Activated CD4-positive, CD25-positive, alpha-beta regulatory T cell treated with anti-CD3 and anti-CD28 coated beads, Interleukin-2, amount 50 U/mL, for 24 hours (primary cell): ENCODE data around the gene CDPF1.
A peak's percentile ranks its signal among the peaks of the same experiment; 100 is the strongest.

Source experiments
- ATAC-seq, 2 donors: fragments of 150-1000 bp; cut with Tn5 transposase; one replicate each; pipeline ENCODE4 v1.10.0; 2021; ENCODE audit warnings: mild to moderate bottlenecking in 1 of 2, moderate library complexity in 1 of 2

CDPF1 gene

DNA sequence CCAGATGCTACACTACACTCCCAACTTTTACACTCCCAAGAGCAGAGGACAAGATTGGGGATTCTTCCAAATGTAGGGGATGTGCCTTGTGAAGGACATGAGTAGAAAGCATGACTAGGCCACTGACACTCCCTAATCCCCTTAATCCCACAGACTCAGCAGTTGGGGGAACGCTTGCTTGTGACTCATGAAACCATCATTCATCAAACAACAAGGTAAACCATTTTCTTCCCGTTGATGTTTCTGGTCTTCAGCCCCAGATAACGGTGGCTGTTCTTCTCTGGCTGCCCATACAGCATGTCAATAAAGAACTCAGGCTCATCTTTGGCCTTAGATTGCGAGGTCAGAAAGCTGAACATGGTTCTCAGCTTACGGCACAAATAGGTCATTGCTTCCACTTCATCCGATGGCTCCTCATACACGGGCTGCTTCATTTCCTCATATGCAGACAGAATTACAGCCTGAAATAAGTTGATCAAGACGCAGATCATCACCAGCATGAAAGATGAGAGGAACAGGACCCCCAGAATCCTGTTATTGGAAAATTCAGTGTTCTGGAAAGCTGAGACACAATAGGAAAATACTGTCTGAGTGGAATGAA is 6.4 kb upstream of the CDPF1 start:
- no peak for ATAC-seq

DNA sequence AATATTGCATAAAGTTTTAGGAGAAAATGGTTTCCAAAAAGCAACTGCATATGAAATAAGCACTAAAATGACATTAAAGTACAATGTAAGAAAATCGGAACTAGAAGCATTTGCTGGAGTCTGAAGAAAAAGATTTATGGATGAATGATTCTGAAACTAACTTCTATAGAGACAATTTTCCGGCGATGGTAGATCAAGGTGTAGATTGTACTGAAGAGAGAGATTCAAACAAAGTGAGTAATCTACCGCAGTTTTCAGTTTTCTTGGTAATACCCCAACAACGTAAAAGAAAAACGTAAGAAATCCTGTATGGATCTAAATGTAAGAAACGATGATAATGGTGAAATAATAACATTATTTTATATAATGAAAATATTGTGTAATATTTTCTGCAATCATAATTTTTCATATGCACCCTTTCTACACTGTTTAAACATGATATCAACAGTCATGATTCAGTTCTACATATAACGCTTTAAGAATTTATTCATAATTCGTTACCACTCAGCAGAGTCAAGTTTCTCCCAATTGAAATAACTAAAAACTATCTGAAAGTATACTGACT is 1.8 kb upstream of the CDPF1 start:
- ATAC-seq: peak; percentile 27 to 37

DNA sequence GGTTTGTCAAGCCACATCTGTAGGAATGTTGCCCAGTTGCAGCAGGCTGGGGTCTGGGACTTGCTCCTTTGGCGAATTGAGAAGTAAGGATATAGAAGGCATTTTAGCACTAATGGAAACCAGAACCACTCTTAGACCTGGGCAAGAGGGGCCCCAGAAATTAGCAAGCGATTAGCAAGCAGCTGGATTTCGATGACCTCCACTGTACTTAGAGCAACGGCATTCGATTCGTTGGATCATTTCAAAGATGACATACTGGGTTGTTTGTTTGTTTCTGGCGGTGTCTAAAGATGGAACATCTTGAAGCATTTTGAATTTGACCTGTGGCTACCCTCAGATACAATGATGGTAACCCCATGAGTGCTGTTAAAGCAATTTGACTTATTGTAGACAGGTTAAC is 1.2 kb upstream of the CDPF1 start:
- no peak for ATAC-seq

DNA sequence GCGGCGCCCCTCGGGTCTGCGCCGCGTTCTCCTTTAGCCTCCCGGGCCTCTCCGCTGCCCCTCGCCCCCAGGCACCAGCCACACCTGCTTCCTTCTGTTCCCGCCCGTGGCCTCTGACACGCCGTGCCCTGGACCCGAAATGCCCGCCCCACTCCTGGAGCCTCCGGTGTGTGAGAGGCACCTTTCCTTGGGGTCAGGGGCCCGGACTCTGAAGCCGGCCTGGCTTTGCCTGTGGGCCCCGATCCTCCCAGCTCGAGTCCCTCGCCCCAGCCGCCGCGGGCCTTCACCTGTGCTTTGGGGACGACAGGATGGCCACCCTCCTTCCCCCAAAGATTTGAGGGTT is 661 bp upstream of the CDPF1 start:
- no peak for ATAC-seq

DNA sequence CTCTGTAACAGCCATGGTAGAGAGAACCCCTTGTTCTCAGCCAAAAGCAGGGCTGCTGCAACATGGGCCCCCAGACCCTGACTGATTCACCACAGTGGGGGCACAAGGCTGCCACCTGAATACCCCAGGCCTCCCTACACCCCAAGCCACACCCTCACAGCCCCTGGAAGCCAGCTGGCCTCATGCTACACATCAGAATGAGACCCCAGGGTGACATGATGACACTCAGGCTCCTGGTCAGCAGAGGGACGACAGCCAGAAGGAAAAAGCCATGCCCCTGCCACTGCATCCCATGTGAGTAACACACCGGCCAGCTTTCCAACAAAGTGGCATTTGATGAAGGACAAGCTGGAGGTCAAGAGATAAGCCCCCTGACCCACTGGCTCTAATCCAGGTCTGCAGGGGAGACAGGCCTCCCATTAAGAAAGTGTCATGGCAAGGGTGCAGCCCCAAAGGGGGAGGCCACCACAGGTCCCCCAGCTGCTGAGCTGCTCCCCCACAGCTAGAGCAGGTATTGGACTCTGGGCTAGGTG is 2.6 kb downstream of the CDPF1 start:
- no peak for ATAC-seq

DNA sequence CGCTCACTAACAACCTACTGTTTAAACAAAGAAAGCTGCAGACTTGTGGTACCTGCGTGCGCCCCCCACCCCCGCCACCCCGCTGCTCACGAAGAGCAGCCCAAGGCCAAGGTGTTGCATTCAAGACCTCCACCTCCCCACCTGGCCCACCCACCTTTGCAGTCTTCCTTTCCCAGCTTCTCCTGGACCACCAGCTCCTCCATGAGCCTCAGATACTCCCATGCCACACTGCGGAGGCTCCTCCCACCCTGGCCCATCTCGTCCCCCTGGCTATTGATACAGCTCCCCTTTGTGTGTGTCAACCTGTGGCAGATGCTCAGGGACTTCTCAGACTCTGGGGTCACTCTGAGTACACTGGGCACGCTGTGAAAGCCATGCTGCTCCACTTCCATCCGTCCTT is 3.9 kb downstream of the CDPF1 start:
- ATAC-seq: no peak

DNA sequence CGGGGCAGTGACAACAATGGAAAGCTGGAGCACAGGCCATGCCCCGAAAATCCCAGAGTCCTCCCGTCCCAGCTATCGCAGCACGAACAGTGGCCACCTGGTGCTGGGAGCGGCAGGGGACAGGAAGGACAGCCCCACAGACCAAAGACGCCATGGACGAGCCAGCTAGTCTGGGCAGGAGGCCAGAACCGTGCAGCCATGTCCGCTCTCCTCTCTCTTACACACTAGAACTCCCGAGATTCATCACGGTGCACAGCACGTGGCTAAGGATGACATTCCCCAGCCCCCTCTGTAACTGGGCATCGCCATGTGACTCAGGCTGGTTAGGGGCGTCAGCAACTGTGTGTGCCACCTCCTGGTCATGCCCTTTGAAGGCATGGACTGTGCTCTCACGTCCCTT is 4.6 kb downstream of the CDPF1 start:
- no peak for ATAC-seq

DNA sequence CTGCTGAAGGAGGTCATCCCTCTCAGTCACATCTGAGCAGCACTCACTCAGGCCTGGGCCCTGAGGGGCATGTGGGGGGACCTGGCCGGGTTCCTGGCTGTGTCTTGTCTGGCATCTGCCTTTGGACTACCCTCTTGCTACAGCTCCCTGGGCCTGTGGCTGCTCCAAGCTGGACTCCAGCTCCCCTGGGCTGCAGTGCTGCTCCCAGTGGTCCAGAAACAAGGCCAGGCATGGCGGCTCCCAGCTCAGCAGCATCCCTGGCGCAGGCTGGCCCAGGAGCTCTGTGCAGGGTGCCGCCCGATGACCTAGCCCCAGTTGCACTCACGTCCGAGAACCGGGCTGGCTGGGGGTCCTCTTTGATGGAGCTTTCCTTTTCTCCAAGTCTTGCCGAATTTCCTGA is 5.3 kb downstream of the CDPF1 start:
- ATAC-seq: no peak

DNA sequence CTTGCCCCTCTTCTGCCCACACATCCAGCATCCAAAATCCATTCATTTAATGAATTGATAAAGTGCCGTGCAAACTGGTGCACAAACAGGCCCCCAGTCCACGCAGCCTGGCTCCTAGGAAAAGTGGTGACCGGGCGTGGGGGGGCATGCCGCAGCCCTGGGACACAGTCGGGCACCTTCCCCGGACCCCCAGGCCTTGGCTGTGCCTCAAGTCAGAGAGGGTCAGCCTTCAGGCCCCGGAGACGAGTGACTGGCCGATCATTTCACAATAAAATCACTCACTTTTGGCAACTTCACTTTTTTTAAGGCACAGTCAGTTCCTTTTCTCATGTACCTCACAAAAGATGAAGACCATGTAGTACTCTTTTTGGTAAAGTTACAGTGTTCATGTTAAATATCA is 8.0 kb downstream of the CDPF1 start:
- no peak for ATAC-seq

DNA sequence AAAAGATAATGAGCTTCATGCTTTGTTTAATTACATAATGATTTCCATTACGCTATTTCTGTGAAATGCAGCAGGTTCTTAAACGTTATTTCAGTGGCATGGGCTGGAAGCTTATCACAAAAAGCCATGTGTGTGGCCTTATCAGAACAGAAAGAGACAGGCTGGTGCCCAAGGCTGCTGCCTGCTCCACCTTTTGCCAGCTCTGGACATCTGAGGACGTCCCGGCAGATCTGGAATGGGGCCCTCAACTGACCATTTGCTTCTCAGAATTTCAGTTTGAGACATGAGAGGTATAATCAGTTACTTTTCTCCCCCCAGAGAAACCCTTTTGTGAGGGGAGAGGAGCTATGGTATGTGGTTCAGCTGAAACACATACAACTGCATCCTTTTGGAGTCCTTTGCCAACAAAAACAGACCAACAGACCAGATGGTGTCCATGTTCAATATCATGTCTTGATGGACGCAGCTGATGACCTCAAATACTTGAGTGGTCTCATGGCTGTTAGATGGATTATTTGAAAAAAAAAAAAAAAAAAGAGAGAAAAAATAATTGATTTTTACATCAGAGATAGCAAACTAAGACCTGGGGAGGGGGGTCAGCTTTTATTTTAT is 8.6 kb downstream of the CDPF1 start:
- ATAC-seq: no peak

DNA sequence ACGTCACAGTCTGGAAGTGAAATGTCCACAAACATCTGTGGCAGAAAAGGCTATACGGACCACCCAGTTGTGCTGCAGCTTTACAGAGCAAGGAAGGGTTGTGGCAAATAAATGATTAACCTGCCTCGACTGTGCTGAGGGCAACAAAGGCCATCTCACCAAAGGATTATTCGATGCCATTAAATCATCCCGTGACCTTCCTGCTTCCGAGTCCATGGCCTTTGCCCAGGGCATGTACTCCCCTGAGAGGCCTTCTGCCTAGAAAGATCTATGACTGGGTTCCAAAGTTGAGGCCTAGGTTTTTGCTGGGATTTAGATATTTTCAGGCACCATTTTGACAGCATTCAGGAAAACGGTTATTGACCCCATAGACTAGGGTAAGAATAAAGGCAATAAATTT is 9.2 kb downstream of the CDPF1 start:
- no peak for ATAC-seq

DNA sequence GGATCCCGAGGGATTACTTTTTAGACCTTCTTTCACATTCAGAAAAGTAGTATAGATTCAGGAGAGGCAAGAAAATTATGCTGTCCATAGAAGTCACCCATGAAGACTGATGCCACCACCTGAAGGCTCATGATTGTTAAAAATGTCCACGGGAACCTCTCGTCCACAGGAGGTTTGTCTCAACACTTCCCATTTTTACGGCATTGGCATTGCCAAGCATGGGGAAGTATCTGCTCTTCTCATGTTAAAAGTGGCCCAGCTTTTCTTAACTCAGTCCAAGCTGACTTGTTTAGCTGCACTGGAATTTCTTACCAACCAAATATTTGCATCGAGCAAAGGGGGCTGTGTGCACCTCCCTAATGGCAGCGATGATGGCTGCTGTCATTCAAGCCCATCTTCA is 9.6 kb downstream of the CDPF1 start:
- no peak for ATAC-seq

DNA sequence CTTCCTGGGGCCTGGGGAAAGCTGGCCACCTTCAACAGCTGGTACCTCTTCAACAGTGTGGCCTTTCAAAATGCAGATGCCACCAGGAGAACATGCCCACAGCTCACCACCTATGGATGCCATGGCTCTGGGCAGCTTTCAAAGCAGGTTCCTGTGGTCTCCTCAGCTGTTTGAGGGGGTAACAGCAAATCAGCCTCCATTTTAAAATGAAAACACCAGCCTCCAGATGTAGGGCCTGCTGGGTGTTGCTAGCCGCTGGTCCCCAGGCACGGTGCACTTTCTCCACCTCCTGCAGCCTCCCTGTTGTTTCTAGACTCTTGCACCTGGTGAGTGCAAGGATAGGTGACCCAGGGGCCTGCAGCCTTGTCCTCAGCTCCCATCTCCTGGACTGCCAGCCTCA is 10.0 kb downstream of the CDPF1 start:
- ATAC-seq: no peak

DNA sequence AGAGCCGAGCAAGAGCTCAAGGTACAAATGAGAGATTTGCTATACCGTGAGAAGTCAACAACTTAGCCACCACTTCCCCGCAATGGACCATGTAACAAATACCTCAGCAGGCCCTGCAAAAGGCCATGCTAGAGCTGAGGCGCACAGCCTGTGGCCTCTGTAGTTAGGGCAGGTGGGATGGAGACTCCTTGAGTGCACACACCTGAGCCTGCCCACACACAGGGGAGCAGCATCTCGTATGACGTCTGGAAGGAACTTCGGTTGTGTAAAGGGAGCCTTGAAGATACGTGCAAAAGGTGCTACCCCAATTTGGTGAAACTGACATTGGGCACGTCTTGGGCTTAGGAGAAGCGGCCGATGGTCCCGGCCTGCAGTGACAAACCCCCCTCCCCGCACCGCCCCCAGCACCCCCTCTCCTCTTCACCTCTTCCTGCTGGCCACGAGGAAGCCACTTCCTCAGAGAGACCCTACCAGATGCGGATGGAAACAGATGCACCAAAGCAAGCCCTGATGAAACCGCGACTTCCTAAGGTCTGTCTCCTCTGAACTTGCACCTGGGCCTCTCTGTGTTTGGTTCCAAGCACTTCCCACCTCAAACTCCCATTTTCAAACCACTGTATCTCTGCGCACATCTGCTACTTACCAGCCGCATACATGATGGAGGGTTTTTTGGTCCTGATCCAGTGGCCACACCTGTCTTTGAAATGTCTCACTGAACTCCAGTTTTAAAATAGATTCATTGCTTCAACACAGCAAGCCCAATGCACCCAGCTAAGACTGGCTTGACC is 10.6 kb downstream of the CDPF1 start:
- ATAC-seq: no peak

DNA sequence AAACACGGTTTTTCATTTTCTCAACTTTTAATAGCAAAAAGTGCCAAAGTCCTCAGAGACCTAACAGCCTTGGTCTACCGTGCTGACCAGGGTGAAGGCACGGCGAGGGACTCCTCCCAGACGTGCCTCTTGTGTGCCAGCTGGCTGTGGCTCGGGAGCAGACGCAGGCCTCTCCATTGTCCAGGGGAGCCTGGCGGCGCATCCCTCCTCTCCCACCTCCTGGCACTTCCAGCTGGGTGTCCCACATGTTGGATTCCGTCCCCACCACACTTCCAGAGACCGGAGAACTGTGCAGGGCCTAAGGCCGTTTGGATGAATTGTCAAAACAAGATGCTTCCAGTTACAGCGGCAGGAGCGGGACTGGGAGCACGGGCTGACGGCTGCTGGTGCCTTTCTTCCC is 11.6 kb downstream of the CDPF1 start:
- no peak for ATAC-seq

DNA sequence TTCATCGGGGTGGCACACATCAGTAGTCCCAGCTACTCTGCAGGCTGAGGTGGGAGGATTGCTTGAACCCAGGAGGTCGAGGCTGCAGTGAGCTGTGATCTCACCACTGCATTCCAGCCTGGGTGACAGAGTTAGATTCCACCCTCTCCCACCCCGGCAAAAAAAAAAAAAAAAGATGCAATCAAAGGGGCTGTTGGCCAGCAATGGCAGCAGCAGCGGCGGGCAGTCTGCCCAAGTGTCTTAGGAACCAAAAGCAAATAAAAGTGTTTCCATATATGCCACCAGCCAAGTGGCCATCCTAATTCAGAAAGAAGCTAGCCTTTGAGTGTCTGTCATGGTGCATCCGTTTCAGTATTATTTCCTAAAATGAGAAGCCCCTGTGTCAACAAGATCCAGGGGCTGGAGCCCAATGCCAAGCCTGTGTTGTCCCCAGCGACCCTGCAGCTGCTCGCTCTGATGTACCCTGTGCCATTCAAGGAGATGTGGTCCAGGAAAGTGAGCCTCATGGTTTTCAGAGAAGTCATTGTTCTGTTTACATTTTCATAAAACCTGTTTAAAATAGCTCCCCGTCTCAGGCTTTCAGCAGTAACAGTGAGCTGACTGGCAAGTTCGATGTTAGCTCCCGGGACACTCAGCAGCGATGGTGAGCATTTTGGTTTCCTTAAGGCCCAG is 12.5 kb downstream of the CDPF1 start:
- no peak for ATAC-seq

DNA sequence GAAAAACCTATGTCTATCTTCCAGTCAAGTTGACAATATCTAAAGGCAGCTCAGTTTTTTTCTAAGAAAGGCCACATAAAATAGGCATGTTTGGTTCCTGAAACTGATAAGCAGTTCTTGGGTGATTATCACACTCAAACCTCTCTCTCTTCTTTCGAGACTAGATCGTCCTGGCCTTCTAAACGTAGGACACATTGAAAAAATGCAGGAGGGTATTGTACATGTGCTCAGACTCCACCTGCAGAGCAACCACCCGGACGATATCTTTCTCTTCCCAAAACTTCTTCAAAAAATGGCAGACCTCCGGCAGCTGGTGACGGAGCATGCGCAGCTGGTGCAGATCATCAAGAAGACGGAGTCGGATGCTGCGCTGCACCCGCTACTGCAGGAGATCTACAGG is 15.1 kb downstream of the CDPF1 start:
- no peak for ATAC-seq

DNA sequence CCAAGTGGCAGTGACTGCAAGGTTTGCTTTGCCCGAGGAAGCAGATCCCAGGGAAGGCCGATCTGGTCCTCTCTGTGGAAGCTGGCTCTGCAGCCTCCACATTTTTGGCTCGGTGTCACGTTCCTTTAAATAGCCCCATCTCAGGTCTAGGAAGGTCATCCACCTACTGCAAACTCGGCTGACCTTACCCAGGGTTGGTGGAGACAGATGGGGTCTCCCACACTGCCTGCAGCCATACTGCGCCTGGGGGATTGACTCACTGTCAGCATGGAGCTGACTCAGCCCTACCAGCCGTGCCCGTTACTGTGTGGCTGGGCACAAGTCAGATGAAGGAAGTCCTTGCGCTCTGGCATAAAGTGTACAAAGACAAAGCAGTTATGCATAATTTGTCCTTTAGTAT is 16.9 kb downstream of the CDPF1 start:
- ATAC-seq: no peak

DNA sequence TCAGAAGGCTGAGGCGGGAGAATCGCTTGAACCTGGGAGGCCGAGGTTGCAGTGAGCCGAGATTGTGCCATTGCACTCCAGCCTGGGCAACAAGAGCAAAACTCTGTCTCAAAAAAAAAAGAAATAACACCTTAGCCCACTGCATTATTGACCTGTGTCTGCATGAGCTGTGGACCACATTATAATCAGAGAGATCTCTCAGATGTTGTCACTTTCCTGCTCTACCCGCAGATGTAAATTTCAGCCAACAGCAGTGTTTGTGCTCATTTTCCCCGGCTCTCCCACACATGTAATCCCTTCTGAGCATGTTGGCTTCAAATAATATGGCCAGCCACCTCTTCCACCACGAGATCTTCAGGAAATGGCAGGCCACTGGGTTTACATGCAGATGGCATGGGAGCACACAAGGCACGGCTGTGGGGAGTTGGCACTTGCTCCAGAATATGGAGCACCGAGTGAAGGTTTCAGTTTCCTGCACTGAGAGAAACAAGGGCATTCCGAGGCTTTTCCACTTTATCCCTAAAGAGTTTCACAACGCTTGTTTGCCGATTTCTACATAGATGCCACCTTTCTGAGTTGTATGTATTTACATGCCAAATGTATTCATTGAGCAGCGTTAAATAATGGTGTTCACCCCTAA is 19.7 kb downstream of the CDPF1 start:
- ATAC-seq: no peak

DNA sequence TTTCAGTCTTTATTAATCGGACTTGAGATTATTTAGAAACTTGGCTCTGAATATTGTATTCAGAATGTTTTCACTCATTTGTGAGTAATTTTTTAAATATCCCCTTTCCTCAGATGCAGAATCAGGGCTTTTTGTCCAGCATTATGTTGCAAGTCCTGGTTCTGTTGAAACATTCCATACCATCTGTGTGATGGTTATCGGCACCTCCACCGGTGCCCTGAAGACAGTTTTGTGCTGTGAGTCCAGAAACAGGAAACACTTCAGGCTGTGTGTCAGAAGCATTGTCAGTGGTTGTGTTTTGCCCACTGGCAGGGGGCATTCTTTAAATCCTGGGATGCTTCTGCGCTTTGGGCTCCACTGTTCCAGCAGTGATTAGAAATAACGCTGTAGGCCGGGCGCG is 20.4 kb downstream of the CDPF1 start:
- no peak for ATAC-seq

DNA sequence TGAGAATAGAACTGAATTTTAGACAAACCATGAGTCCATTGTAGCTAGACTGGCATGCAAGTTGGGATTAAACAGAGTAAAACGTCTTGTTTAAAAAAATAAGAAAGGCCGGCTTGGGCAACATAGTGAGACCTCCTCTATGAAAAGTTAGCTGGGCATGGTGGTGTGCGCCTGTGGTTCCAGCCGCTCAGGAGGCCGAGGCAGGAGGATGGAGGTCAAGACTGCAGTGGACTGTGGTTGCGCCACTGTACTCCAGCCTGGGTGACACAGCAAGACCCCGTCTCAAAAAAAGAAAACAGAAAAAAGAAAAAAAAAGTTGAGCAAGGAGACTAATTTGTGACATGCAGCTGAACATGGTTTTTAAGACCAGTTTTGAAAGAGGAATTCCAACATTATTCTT is 23.5 kb downstream of the CDPF1 start:
- ATAC-seq: no peak

DNA sequence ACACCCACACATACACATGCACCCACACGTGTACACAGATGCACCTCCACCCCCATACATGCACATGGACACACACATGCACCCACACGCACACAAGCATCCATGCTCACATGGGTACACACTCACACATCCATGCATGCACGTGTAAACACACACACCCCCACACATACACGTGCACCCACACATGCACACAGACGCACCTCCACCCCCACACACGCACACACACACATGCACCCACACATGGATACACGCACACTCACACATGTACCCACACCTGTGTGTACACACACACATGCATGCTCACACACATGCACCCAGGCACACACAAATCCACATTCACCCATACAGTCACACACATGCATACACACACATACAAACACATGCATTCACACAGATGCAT is 24.5 kb downstream of the CDPF1 start:
- ATAC-seq: no peak

DNA sequence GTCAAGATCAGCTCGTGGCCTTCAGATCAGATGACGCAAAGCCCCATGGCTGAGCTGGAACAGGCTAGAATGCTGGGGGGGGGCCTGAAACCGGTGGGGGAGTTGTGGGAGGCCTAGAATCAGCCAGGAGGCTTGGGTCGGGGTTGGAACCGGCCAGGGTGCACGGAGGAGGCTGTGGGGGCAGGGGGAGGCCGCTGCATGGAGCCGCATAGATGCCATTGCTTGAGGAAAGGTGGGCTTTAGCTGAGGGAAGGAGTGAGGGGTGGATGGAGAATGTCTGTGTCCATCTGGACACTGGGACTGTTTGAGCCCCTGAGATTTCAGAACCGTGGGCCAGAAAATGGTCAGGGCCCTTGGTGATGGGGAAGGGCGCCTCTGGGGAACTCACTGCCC is 25.2 kb downstream of the CDPF1 start:
- ATAC-seq: no peak
